Fibroblast of the conjunctiva (primary cell): ENCODE data around the gene DNAJB8.

Experiments
- DNase-seq: peaks from one replicate; pipeline ENCODE4 v3.0.0-alpha.2; 2010; ENCODE audit warnings: low read depth

DNAJB8 gene

GRCh38 chr3:128493570-128494366, 27.1 kb upstream of the DNAJB8 start:
- DNase-seq: no peak

DNA sequence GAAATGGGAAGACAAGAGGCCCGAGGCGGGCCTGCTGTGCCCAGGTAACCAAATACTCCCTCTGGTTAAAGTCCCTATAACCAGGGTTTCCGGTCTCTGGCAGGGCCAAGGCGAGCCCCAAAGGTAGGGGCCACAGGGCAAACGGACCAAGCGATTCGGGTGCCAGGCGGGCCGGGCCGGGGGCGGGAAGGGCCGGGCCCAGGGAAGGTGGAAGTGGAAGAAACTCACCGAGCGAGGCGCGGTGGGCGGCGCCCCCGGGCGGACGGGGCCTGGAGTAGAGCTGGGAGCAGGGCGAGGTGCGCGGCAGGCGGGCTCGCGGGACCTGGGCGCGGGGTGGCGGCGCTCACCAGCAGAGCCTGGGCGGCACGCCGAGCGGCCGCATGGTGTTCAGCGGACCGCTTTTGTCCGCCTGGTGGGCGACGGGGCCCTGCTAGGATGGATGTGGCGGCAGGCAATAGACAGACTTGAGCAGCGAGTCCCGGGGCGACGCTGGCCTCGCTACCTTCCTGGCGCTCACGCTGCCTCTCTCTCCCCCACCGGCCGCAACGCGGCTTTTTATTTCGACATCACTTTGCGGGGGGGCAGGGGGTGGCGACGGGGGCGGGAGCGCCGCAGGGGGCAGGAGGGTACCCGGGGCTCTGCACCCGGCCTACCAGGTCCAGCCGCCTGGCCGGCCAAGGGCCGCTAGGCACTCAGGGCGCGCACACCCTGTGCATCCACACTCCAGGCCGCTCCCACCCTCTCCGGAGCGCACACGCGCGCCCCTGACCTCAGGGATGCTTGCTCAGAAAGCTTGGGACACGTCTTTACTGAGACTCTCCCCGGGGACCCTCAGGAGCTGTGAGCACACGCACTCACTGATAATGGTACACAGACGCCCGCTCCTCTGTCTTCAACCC, 26.2 kb upstream of the DNAJB8 start, which contains the start of gene GATA2:
GATA2 (minus strand) TSS at position 531 of the 899 bp plus-strand sequence. CDS start 6,170 bp downstream, outside the sequence.
- DNase-seq: no peak

DNA sequence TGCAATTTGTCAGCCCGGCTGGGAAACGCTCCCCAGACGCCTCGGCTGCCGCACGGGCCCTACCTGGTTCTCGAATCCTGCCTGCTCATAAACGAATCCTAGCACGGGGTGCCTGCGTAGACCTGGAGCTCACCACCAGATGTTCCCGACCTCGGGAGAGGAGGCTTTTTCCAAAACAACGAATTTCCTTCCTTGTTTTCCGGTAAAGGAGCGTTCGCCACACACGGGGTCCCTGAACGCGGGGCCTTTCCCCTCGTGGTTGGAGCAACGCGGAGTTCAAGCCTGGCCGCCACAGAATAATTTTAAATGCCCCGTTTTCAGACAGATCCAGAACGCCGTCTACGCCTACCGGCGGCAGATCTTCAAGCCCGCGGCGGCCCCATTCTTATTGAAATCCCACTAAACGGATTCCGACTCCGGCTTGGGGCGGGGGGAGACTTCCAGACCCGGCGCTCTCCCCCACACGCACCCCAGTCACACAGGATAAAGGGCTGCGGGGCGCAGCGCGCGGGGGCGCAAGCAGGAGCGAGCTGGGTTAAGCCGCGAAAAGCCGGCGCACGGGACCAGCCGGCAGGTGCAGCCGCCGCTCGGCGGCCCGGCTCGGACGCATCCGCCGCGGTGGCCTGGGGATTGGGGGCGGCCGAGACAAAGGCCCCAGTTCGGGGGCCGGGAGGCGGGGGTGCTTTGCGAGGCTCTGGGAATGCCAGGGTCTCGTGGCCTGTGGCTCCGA, 25.4 kb upstream of the DNAJB8 start:
- DNase-seq: no peak

DNA sequence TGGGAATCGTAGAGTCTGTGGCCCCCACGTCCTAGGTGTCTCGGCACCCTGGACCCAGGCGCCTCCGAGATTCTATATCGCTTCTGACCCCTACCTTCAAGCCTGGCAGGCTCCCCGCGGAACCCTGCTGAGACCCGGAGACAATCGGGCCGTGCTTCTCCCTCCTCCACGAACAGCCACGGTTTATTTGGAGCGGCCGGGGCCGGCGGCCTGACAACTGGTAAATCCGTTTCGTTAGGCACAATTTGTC, 24.9 kb upstream of the DNAJB8 start:
- no peak for DNase-seq

GRCh38 chr3:128490915-128491690, 24.4 kb upstream of the DNAJB8 start:
- DNase-seq: no peak

DNA sequence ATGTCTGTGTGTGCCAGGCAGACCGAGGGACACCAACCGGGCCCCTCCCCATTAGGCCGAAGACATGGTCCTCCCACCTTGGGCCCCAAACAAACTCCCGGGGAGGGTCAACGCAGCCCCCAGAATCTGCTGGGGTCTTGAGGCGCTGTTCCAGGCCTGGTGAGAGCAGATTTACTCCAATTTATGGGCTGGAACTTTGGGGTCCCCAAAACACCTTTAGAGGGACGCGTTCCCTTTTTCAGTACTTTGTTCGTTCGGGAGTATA, 23.9 kb upstream of the DNAJB8 start:
- DNase-seq: no peak

GRCh38 chr3:128489927-128490649, 23.4 kb upstream of the DNAJB8 start:
- DNase-seq: no peak

DNA sequence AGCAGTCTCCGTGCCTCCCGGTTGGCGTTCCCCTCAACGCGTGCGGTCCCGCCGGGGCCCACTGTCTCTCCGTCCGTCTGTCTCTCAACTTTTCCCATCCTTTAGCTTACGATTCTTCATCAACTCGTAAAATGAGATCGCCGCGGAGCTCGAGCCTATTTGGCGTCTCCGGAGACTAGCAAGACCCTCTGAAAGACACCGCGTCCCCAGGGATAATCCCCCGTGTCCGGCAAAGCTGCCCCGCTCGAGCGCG, 22.9 kb upstream of the DNAJB8 start:
- DNase-seq: no peak

DNA sequence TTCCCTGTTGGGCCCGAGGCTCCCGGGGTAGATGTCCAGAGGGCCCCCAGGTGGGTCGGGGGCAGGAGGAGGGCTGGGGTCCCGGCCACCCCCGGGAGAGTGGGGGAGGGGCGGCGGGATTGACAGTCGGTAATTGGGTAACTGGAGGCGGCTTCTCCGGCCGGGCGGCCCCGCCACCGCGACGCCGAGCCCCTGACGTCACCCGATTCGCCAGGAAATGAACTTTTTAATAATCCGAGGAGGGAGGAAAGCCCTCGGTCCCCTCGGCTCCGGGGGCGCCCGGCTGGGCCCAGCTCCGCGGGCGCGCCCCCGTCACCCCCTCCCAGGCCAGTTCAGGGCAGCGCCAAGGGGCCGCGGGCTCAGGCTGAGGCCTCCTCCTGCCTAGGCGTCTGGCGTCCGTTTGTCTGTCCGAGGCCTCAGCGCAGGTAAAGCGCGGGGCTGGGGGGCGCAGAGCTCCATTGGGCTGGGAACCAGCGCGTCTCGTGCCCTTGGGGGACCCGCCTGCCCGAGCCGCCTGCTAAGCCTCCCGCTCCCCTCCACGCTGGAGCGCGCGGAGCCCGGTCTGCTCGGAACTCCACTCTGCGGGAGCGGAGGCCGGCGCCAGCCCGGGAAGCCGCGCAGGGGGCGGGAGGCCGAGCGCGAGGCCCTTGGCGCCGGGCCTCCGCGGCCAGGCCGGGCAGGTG, 22.4 kb upstream of the DNAJB8 start:
- DNase-seq: no peak

DNA sequence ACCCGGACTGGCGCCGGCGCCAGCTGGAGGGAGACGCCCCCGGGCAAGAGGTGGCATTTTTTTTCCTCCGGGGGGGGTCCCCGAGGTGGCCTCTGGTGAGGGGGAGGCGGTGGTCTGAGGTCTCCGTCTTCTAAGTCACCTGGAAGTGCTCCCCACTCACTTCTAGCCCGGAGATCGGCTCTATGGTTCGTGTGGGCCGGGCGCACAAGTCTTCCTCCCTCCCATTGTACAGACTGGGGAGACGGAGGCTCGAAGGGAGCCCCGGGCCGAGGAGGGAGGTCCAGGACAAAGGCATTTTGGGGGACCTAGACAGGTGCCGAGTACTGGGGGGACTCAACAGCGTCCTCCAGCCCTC, 21.9 kb upstream of the DNAJB8 start:
- no peak for DNase-seq

- DNase-seq: peak; percentile 77
Observed at GRCh38 chr3:128487813-128488635, 21.3 kb upstream of the DNAJB8 start.

DNA sequence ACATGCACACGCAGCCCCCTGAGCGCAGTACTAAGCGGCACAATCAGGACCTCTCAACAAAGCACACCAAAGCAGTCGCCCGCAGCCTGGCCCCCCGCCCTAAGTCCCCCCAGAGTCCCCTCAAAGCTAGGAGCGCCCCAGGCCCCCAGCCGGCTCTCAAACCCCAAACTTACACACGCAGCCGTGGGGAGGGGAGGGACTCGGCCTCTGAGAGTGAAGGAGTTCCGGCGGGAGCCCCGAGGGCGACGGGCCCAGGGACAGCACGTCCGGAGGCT, 20.8 kb upstream of the DNAJB8 start:
- no peak for DNase-seq

DNA sequence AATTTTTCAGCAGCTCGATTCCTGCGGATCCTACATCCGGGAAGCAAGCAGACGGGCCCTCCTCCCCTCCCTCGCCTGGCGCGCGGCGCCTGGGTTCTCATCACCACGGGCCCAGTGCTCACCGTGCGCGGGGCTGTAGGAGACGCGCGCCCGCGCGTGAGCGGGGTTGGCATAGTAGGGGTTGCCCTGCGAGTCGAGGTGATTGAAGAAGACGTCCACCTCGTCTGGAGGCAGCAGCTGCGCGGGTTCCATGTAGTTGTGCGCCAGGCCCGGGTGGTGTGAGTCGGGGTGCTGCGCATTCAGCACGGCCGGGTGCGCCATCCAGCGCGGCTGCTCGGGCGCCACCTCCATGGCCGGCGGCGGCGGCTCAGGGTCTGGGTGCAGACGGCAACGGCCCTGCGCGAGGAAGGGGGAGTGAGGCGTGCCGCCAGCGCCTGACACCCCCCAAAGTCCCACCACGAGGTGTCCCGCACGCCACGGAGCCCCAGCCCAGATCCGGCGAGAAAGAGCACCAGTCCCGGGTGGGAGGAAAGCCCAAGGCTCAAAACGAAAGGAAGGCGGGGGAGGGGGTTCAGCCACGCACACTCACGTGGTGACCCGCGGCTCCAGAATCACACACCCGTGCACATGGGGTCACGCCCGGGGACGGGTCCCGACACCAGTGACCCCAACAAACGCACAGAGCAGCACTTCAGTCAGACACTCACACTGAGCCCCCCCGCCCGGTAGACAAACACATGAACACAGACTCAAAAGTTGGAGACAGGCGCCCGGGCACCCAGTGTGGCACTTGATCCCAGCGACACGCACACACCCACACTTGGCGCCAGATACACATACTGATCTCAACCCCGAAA, 20.2 kb upstream of the DNAJB8 start:
- no peak for DNase-seq

DNA sequence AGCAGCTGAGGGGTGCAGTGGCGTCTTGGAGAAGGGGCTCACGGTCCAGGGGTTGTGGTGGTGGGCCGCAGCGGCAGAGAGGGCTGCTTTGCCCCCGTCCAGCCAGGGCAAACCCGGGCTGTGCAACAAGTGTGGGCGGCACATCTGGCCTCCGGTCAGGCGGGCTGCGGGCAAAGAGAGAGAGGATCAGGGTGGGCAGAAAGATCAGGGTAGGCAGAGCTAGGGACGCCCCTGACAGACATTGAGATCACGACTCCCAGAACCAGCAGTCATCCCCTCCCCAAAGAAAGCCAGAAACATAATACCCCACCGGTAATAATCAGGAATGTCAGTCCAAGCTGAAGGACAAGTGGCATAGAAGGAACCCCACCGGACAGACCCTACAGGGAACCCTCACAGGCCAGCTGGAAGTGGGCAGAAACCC, 19.5 kb upstream of the DNAJB8 start:
- DNase-seq: no peak

GRCh38 chr3:128485282-128486204, 18.9 kb upstream of the DNAJB8 start:
- no peak for DNase-seq

GRCh38 chr3:128484404-128485281, 18.0 kb upstream of the DNAJB8 start:
- DNase-seq: no peak

- DNase-seq: no peak
Observed at GRCh38 chr3:128483657-128484403, 17.1 kb upstream of the DNAJB8 start.
